AG04450 (cell line): ENCODE data around the gene AIFM3. TPM values are rescaled to one million over a fixed set of nuclear protein-coding genes. Genes with fewer than 3 reads are reported as not detected.

ENCODE experiments used
- CTCF ChIA-PET: fragments of 300-600, 350-600 bp; formaldehyde crosslinking; extraction: SDS; loops from one replicate; lab custom pipeline; 2022; ENCODE audit warnings: antibody characterized with exemption, inconsistent platforms; lab: Charles Lee
- POLR2A ChIA-PET: fragments of 350-600 bp; formaldehyde crosslinking; extraction: SDS; loops from one replicate; lab custom pipeline; 2021; ENCODE audit warnings: antibody characterized with exemption, inconsistent platforms; lab: Yijun Ruan, JAX
- DNase-seq: peaks from one replicate; pipeline ENCODE4 v3.0.0-alpha.2; 2011; ENCODE audit warnings: low read depth, low spot score
- H3K27ac ChIP-seq: one replicate; pipeline ENCODE4 v1.5.1; 2012; ENCODE audit warnings: low read depth, low read length, control low read depth
- H3K27me3 ChIP-seq: one replicate; pipeline ENCODE4 v1.6.0; 2012; ENCODE audit warnings: low read length; ENCODE audit not compliant: control insufficient read depth, insufficient read depth
- H3K4me3 ChIP-seq: 2 replicates; pipeline ENCODE4 v1.5.1; 2011; ENCODE audit warnings: mild to moderate bottlenecking, low read depth, low read length, control low read depth
- H3K9me3 ChIP-seq: 2 replicates; pipeline ENCODE4 v1.5.1; 2012; ENCODE audit warnings: low read length; ENCODE audit not compliant: control insufficient read depth, insufficient read depth
- CTCF ChIP-seq: IDR thresholded peaks from 2 replicates; pipeline ENCODE4 v1.5.1; 2011; ENCODE audit warnings: low read depth, low read length, control low read depth, inconsistent platforms
- polyA plus RNA-seq: library from polyadenylated mRNA; depleted of rRNA; stranded (reverse); fragments of >200 nt; gene quantifications from 2 replicates; pipeline ENCODE4 v1.2.3, GENCODE V29; 2011

The AIFM3 gene
- polyA plus RNA-seq, 1 experiment, result 0.15 TPM

DNA sequence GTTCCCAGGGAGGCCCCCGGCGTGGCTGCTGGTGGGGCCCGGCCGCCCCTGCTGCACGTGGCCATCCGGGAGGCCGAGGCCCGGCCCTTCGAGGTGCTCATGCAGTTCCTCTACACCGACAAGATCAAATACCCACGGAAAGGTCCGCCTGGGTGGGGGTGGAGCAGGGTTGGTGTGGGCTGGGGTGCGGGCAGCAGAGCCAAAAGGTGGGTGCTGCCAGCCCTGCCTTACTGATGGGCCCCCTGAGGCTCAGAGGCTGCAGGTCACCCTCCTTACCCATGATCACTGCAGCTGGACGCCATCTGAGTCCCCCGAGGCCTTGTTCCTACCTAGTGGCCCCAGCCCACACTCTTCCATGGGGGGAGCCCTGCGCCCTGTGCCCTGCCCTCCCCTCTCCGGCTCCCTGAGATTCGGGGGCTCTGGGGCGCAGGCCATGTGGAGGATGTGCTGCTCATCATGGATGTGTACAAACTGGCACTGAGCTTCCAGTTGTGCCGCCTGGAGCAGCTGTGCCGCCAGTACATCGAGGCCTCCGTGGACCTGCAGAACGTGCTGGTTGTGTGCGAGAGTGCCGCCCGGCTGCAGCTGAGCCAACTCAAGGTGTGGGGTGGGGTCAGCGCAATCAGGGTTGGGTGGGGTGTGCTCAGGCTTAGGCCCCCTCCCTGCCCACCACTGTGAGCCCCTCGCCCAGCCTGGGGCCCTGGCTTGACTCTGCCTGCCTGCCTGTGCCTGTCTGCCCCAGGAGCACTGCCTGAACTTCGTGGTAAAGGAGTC is 27.3 kb downstream of the AIFM3 start:
- ChIA-PET POLR2A (interaction anchor here (0.9 kb wide), 1 partner anchor 12 kb away, joined by 3 read pairs; the partner anchor contains the start of gene LZTR1), CTCF (no interaction called here)

GRCh38 chr22:20994902-20995241 is 27.8 kb downstream of the AIFM3 start:
- H3K4me3 ChIP-seq, result no peak overlapping the region
- H3K9me3 ChIP-seq, result no peaks in the 10 kb centered on the region; the same call in 1 of the 2 replicates
- DNase-seq, result no peak
- ChIA-PET CTCF (no interaction called here), POLR2A (interaction anchor here (0.9 kb wide), 1 partner anchor 13 kb away, joined by 3 read pairs; the partner anchor contains the start of gene LZTR1)
- no peaks in the 10 kb centered on the region for H3K27me3 ChIP-seq
- H3K27ac ChIP-seq, result no peak overlapping the region
- TF ChIP-seq CTCF, result no peak

More for the DNA sequence above, 27.3 kb downstream of the AIFM3 start:
- DNase-seq, result no peak
- Histone ChIP-seq H3K27ac (no peak overlapping the region), H3K4me3 (no peak overlapping the region), H3K27me3 (no peaks in the 10 kb centered on the region), H3K9me3 (no peaks in the 10 kb centered on the region; the same call in 1 of the 2 replicates)
- no peak for TF ChIP-seq CTCF

- no peak overlapping the region for H3K4me3 ChIP-seq
- ChIA-PET POLR2A (interaction anchor here (0.9 kb wide), 1 partner anchor 13 kb away, joined by 3 read pairs; the partner anchor contains the start of gene LZTR1), CTCF (no interaction called here)
Observed at GRCh38 chr22:20995329-20996030, 28.4 kb downstream of the AIFM3 start.

DNA sequence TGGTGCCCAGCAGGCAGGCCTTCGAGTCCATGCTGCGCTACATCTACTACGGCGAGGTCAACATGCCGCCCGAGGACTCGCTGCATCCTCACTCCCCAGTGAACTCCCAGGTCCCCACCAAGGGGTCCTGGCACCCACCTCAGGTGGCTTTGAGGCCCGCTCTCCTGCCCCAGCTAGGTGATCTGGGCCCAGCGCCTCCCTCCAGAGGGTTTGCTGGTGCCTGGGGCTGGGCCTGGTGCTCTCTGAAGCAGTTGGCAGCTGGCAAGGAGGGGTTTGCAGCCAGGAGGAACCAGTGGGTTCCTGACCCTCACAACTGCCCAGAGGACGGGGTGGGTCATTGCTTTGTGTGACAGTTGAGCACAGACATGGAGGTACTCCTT is 29.0 kb downstream of the AIFM3 start:
- H3K9me3 ChIP-seq, result no peaks in the 10 kb centered on the region; the same call in 1 of the 2 replicates
- ChIA-PET POLR2A (interaction anchor here (1.1 kb wide), 1 partner anchor 17 kb away, joined by 4 read pairs; no protein-coding TSS in a partner anchor), CTCF (no interaction called here)

More at GRCh38 chr22:20995329-20996030, 28.4 kb downstream of the AIFM3 start:
- no peak for TF ChIP-seq CTCF
- no peak for DNase-seq
- Histone ChIP-seq H3K27me3 (no peaks in the 10 kb centered on the region), H3K9me3 (no peaks in the 10 kb centered on the region; the same call in 1 of the 2 replicates), H3K27ac (no peak overlapping the region)

More for the DNA sequence above, 29.0 kb downstream of the AIFM3 start:
- no peak for DNase-seq
- no peaks in the 10 kb centered on the region for H3K27me3 ChIP-seq
- no peak overlapping the region for H3K27ac ChIP-seq
- TF ChIP-seq CTCF, result no peak
- H3K4me3 ChIP-seq, result no peak overlapping the region
